Airway epithelial cell (primary cell): ENCODE measurements around the gene LEFTY1. TPM values are rescaled to one million over a fixed set of nuclear protein-coding genes. Genes with fewer than 3 reads are reported as not detected.

ENCODE experiments used
- total RNA-seq: library from RNA; depleted of rRNA; stranded (reverse); fragments of >200 nt; gene quantifications from 2 replicates; pipeline ENCODE4 v1.2.3, GENCODE V29; 2015

LEFTY1 gene
- not detected in 2 replicates for total RNA-seq

GRCh38 chr1:225888898-225889601, at the start of gene LEFTY1:
Gene LEFTY1, minus strand, starts transcription at chr1:225889146. Its CDS starts 80 bp downstream, at chr1:225889066.

DNA sequence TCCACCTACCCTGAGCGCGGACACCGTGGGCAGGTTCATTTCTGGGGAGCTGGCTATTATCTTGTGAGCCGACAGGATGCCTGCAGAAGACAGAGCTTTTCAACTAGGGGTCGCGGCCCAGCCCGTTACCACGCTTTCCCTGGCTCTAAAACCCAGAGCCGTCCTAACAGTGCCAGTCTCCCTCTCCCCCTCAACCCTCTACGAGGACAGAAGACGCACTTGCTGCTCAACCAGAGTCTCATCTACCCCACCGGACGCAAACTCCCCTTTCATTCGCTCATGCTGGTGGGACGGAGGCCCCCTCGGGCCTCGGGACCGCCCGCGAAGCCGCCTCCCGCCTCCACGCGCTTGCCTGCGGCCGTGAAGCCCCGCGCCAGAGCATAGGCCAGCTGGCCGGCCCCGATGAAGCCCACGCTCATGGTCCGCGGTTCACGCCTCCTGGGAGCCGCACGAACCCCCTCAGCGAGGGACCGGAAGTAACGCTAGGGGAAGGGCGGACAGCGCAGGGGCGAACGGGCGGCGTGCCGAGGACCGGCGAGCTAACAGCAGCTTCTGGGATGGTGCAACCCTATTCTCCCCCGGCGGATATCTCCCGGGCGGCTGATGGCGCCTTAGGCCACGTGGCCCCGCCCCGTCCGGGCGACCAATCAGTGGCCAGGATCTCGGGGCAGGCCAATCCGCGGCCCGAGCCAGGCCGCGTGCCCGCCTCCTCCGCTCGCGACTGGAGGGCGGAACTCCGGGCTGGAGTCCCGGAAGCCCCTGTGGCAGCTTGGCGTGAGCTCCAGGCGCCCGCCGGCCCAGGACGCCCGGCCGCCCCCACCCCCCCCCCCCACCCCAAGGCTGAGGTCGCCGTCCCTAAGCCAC, 35.0 kb upstream of the LEFTY1 start, which contains the start of gene PYCR2:
Gene PYCR2, minus strand, starts transcription at position 559 of the 864 bp plus-strand sequence. Its CDS starts 140 bp downstream, at position 419.

GRCh38 chr1:225881959-225882693, 6.8 kb downstream of the LEFTY1 start, which contains the start of gene TMEM63A:
Gene TMEM63A, minus strand, starts transcription at chr1:225882380. Its CDS starts 4,800 bp downstream, at chr1:225877580.

Other genes with a start within 250 kb of the LEFTY1 start
- gene ENAH, start 236.0 kb downstream of the LEFTY1 start, total RNA-seq, result 62.5 and 67.4 TPM in 2 replicates
- 233 and 250 TPM in 2 replicates for gene SRP9, start 111.3 kb downstream of the LEFTY1 start, total RNA-seq
- 23.7 and 25.0 TPM in 2 replicates for gene EPHX1, start 79.0 kb downstream of the LEFTY1 start, total RNA-seq
- gene TMEM63A, start 6.8 kb downstream of the LEFTY1 start, total RNA-seq, result 6.5 and 8.7 TPM in 2 replicates
- gene PYCR2, start 35.1 kb upstream of the LEFTY1 start, total RNA-seq, result 55.5 and 63.7 TPM in 2 replicates
- gene LEFTY2, start 52.1 kb upstream of the LEFTY1 start, total RNA-seq, result not detected in 2 replicates
- 13.0 and 18.5 TPM in 2 replicates for gene SDE2, start 110.2 kb upstream of the LEFTY1 start, total RNA-seq
- 327 and 495 TPM in 2 replicates for gene H3-3A, start 173.6 kb upstream of the LEFTY1 start, total RNA-seq